HG02678 (cell line): ENCODE data around the gene ZNF862.
"Not testable (repeated sequence)": the region's sequence is repeated elsewhere in the genome, so short reads cannot be mapped to it uniquely, and the experiment has no call there.

ENCODE experiments used
- ATAC-seq: cut with Tn5 transposase; IDR thresholded peaks from one replicate; pipeline ENCODE4 v1.9.1; 2021; ENCODE audit warnings: mild to moderate bottlenecking, moderate library complexity; ENCODE audit not compliant: unreplicated experiment

ZNF862 gene

DNA sequence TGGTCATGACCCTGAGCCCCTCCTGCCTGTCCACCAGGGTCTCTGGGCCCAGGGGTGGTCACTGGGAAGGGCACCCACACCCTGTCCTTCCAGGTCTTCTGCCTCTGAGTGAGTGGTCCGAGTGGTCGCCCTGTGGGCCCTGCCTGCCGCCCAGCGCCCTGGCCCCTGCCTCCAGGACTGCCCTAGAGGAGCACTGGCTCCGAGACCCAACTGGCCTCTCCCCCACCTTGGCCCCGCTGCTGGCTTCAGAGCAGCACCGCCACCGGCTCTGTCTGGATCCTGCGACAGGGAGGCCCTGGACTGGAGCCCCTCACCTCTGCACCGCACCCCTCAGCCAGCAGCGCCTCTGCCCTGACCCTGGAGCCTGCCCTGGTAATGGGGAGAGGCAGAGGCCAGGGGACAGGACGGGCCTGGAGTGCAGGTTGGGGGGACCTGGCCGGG, 13.9 kb upstream of the ZNF862 start:
- ATAC-seq, result no peak

DNA sequence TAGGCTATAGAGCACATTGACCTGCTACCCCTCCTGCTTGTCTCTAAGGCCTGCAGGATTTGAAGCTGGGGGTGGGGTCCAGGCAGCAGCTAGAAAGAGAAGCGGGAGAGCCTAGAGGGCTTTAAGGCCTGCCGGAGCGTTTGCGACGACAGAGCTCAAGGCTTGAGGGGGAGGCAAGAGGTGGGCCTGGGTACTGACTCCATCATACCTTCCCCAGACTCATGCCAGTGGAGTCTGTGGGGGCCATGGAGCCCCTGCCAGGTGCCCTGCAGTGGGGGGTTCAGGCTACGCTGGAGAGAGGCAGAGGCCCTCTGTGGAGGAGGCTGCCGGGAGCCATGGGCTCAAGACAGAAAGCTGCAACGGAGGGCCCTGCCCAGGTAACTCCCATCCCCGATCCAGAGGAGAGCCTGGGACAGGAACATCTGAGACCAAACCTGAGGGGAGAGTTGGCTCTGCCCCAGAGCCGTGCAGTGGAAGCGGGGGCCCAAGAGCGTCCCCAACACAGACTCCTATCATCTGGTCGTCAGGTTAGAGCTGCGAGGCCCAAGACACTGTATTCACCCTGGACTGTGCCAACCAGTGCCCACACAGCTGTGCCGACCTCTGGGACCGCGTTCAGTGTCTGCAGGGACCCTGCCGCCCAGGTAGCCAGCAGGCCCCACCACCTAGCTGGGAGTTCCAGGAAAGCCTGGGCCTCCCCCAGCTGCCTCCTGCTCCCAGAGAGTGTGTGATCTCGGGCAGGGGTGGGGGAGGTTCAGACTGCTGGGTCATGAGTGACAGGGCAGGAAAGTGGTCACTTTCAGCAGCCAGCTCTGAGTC, 13.2 kb upstream of the ZNF862 start:
- no peak for ATAC-seq

DNA sequence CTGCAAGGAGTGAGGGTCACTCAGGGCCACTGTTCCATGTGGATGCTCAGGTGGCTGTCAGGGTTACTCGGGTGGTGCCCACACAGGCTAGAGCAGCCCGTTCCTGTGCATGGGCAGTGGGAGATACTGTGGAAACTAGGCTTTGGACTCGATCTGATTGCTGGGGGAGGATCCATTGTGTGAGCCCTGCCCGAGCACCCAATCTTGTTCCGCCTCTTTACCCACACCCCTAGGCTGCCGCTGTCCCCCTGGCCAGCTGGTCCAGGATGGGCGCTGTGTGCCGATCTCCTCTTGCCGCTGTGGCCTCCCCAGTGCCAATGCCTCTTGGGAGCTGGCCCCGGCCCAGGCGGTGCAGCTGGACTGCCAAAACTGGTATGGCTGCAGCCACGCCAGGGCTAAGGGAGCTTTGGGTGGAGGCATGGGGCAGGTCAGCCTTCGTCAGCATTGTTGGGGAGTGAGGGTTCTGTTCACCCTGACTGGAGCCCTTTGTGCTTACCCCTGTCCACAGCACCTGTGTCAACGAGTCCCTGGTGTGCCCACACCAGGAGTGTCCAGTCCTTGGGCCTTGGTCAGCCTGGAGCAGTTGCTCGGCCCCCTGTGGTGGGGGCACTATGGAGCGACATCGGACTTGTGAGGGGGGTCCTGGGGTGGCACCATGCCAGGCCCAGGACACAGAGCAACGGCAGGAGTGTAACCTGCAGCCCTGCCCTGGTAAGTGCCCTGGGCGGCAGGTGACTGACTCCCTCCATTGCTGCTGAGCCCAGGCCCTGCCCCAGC, 12.4 kb upstream of the ZNF862 start:
- no peak for ATAC-seq

DNA sequence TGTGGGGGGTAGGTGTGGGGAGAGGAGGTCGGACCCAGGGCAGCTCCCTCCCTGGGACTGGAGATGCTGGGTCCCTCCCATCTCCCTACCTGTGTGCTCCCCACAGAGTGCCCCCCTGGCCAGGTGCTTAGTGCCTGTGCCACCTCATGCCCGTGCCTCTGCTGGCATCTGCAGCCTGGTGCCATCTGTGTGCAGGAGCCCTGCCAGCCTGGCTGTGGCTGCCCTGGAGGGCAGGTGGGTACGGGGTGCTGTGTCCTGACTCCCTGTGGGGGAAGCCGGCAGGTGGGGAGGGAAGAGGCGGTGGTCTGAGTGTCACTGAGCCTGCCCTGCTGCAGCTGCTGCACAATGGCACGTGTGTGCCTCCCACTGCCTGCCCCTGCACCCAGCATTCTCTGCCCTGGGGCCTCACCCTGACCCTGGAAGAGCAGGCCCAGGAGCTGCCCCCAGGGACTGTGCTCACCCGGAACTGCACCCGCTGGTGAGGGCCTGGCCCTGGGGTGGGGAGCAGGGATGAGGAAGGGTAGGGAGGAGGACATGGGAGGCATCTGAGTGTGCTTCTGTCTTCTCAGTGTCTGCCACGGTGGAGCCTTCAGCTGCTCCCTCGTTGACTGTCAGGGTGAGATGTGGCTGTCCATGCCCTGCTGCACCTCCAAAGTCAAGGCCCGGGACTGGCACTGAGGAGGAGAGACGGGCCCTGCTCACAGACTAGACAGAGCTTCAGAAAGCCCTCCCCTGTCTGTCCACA, 11.7 kb upstream of the ZNF862 start:
- no peak for ATAC-seq

DNA sequence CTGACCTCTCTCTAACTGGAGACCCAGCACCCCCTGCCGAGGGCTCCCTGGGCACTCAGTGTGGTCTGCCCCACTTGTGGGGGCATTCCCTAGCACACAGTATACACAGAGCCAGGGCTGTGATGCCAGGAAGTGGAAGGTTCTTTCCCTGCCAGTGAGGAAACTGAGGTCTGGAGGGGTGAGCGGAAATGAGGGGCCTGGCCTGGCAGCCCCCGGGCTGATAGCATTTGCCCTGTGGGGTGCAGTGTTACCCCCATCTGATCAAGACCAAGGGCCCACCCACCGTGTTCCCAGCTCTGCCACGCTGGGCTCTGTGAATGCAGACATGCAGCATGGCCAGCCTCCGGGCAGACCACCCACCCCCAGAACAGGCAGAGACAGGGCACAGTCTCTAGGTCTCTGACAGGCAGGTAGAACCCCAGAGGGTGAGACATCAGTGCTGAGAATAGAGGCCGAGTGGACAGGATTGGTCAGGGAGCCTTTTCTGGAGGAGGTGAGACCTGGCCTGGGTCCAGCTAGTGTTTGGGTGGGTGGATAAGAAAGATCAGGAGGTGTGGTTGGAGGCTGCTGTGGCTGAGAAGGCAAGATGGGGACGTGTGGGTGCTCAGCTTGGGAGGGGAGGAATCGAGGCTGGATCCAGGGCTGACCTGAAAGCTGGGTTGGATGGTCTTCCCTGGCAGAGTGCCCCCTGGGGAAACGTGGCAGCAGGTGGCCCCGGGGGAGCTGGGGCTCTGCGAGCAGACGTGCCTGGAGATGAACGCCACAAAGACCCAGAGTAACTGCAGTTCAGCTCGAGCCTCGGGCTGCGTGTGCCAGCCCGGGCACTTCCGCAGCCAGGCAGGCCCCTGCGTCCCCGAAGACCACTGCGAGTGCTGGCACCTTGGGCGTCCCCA, 10.8 kb upstream of the ZNF862 start:
- ATAC-seq, result no peak

DNA sequence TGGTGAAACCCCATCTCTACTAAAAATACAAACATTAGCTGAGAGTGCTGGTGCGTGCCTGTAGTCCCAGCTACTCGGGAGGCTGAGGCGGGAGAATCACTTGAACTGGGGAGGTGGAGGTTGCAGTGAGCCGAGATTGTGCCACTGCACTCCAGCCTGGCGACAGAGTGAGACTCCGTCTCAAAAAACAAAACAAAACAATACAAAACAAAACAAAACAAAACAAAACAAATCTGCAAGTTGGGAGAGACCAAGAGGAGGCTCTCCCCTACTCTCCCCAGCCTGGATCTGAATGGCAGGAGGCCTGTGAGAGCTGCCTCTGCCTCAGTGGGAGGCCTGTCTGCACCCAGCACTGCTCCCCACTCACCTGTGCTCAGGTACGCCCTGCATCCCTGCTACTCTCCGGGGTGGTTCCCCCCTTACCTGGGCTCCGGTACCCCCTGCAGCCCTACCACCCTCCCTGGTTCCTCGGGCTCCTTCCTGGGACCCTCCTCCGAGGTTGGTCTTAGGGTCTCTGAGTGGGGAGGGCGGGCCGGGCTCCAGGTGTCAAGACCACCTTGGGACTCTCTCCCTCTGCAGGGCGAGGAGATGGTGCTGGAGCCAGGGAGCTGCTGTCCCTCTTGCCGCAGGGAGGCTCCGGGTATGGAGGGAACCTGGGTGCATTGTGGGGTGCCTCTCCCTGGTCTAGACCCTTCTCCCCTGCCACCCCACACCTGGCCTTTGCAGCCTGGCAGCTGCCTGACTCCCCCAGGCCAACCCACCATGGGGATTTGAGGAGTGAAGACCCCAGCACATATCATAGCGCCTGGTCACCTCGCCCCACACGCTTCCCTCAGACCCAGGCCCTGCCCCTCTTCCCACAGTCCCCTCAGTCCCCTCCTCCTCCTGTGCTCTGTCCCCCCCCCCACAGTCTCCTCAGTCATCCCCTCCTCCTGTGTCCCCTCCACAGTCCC, 9.5 kb upstream of the ZNF862 start:
- ATAC-seq, result no peak

DNA sequence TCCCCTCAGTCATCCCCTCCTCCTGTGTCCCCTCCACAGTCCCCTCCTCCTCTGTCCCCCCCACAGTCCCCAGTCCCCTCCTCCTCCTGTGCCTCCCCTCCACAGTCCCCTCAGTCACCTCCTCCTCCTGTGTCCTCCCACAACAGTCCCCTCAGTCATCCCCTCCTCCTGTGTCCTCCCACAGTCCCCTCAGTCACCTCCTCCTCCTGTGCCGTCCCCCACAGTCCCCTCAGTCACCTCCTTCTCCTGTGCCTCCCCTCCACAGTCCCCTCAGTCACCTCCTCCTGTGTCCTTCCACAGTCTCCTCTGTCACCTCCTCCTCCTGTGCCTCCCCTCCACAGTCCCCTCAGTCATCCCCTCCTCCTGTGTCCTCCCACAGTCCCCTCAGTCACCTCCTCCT, 7.6 kb upstream of the ZNF862 start:
- not testable (repeated sequence) for ATAC-seq

DNA sequence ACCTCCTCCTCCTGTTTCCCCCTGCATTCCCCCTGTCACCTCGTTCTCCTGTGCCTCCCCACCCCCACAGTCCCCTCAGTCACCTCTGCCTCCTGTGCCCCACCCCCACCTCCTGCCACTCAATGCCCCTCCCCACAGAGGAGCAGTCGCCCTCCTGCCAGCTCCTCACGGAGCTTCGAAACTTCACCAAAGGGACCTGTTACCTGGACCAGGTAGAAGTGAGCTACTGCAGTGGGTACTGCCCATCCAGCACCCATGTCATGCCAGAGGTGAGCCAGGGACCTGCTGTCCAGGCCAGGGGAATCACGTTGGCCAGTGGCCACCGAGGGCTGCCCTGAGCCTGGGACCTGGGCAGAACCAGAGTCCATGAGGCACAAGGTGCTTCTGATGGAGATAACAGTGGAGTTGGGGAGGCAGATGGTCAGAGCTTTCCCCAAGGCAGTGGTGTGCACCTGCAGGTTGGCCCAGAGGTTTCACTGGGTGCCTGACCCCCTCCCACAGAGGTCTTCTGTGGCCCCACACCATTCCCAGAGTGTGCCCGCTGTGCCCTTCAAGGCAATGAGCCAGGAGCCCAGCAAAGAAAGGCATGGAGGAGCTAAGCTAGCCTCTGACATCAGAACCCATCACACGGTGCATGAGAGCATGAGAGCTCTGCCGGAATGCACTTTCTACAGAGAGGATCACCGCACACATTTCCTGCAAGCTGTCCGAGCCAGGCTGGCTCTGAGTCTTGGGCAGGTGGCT, 7.0 kb upstream of the ZNF862 start:
- no peak for ATAC-seq

DNA sequence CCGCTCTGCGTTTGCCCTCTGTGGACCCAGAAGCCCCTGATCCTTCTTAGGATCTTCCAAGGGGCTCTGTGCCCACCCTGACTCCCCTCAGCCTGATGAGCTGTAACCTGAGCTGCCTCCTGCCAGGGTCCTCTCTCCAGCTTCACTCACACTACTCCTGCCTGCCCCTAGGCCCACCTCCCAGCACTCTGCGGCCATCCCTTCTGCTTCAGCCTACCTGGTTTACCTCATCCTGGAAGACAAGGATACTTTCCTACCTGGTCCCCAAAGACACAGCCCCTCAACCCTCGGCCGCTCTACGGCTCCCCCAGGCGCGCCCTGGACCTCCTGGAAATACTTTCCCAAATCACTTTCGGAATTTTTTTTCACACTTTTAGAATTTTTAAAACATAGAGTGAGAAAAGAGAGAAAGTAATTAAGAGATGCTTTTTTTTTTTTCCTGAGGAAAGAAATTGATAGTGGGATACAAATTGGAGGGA, 6.4 kb upstream of the ZNF862 start:
- no peak for ATAC-seq

DNA sequence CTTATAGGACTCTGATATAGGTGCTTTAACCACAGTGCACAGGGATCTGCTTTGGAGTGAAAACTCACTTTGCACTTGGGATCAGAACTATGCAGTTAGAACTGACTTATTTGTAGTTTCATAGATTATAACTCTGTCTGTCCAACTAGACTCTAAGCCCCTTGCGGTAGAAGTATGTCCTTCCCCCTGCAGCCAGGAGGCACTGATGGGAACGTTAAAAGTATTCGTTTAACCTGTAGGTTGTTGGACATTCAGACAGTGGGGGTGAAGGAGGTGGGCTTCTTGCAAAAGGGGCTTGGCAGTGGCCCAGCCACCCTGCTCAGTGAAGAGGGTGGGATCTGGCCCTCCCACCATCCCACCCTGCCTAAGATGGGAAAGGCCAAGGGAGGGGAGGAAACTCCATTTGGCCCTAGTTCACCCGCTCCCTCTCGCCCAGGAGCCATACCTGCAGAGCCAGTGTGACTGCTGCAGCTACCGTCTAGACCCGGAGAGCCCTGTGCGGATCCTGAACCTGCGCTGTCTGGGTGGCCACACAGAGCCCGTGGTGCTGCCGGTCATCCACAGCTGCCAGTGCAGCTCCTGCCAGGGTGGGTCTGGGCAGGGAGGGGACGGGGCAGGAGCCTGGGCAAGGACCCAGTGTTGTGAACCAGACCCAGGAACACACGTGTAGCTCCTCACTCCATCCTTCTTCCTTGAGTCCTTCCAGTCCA, 5.7 kb upstream of the ZNF862 start:
- ATAC-seq, result no peak

DNA sequence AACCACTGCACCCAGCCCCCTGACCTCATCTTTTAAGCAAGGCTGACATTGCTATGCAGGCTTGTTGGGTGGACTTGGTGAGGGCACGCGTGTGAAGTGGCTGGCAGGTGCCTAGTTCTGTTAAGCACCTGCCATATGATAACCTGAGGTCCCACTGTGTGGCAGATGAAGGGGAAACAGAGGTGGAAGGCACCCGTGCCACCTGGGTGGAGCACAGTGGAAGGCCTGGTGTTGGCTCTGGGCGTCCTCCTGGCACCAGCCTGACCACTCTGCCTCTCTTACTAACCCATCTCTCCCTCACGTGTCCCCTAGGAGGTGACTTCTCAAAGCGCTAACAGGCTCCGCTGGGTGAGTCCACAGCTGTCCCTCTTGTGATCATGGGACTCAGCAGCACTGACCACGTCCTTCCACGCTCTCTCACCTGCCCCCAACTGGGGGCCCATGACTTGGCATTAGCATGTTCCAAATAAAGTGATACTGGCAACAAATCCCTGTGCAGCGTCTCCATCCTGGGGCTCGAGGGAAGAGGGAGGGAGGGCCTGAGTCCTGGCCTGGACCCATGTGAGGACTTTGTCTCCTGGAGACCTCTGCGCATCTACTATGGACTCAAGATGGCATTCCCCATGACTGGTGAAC, 4.6 kb upstream of the ZNF862 start:
- no peak for ATAC-seq

DNA sequence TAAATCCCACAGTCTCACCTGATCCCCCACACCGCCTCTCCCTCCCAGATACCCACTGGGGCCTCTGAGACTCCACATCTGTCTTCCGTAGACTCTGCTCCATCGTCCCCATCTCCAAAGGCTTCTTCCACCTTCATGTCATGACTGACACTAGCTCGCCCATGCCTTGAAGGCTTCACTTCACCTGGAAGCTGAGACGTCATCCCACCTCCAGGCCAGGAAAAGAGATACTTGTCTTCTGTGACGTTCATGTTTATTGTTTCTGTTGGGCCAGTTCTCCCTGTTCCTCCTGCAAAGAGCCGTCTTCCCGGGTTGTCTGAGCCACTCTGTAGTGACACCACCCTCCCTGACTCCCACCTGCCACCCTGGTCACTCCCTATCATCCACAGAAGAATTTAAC, 3.6 kb upstream of the ZNF862 start:
- ATAC-seq, result no peak

DNA sequence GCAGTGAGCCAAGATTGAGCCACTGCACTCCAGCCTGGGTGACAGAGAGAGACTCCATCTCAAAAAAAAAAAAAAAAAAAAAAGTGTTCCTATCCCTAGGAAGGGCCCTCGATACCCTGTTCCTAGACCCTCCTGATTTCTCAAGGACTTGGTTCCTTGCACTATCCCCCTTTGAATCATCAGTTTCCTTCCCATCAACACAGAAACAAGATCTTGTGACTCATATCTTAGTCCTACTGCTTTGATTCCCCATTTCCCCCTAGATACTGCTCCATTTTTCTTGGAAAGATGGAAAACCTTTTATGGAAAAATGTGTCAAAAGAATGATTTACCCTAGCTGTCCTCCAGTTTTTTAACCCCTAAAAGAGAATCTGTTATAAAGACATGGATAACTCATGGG, 1.7 kb upstream of the ZNF862 start:
- ATAC-seq, result no peak

DNA sequence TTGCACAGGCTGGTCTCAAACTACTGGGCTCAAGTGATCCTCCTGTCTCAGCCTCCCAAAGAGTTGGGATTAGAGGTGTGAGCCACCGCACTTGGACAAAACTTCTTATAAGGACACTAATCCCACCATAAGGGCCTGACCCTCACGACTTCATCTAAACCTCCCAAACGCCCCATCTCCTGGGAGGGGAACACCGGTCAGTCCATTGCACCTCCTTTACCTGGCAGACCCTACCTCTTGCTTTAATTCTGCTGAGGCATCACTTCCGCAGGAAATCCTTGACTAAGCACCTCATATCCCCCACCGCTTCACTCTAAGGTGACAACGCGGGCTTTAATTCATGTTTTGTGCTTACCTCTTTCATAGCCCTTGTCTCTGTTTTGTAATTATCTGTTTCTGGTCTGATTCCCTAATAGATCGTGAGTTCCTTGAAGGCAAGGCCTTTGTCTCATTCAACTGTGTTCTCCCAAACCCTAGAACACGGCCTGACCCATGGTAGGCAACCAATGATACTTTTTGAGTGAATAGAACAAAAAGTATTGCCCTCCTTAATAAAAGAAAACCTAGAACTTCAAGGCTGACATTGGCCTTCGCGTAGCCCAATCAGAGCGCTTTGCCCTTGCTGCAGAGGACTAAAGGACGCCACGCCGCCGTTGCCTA, 481 bp upstream of the ZNF862 start:
- ATAC-seq, result no peak

DNA sequence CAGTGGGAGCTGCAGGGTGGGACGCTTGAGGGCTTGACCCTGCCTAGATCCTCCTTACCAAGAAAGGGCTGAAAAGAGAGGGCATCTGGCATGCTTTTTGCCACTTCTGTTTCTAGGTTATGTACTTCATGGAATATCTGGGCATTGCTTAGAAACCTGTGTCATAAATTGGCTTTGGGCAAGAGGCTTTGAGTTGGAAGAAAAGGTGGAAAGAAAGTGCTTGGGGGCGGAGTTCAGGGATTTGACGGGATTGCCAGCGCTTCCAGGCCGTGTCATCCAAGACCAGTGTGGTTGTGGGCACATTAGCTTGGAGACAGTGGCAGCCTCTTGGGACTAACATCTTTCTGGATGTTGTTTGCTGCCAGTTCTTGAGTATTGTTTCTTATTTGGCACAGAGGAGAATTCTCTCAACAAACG, 825 bp downstream of the ZNF862 start:
- ATAC-seq, result no peak

DNA sequence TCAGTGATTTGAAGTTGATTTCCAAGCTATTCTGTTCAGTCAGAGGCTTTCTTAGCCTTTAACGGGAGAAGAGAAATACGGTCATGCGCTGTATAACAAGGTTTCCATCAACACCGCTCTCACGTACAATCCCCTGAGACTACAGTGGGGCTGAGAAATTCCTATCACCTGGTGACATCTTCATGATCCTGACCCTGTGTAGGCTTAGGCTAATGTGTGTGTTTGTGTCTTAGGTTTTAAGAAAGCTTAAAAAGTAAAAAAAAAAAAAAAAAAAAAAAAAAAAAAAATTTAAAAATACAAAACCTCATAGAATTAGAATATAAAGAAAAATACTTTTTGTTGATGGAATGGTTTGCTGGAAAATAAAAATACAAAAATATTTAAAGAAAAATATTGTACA, 1.8 kb downstream of the ZNF862 start:
- ATAC-seq, result no peak

DNA sequence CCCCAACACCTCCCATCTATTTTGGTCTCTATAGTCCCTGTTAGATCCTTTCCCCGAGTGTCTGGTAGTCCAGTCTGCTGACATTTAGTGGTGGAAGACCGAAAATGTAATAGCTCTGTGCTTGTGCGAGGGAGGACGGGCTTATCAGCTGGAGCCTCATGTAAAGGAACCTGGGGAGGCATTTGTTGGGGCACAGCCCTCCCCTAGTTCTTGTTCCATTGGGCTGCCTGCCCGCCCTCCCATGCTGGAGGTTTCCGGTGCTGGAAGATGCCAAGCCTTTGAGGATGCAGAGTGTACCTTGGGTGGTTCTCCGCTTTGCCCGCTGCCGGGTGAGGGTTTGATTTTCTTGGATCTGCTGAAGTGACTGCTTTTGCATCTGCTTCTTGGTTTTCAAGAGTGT, 5.4 kb downstream of the ZNF862 start:
- no peak for ATAC-seq
